Gastroesophageal sphincter (tissue), 3 donors: ENCODE data around the gene SPATA31E1.

Source experiments
- EP300 ChIP-seq: sonication (generic); formaldehyde crosslinking; IDR thresholded peaks from one replicate; pipeline ENCODE4 v1.6.1; 2017; ENCODE audit warnings: antibody characterized with exemption, mild to moderate bottlenecking
- TF ChIP-seq, protein P1 (sequence below), 4 experiments: fragments of 200-600 bp in 2 of 4; fragments of 450-650 bp in 2 of 4; sonication (generic) in 1 of 4; IDR thresholded peaks; one replicate each; pipeline ENCODE4 v1.5.1; 2017 to 2019; ENCODE audit warnings: antibody characterized with exemption in 4 of 4, mild to moderate bottlenecking in 2 of 4, moderate library complexity in 2 of 4

- TF ChIP-seq, protein P1, sequence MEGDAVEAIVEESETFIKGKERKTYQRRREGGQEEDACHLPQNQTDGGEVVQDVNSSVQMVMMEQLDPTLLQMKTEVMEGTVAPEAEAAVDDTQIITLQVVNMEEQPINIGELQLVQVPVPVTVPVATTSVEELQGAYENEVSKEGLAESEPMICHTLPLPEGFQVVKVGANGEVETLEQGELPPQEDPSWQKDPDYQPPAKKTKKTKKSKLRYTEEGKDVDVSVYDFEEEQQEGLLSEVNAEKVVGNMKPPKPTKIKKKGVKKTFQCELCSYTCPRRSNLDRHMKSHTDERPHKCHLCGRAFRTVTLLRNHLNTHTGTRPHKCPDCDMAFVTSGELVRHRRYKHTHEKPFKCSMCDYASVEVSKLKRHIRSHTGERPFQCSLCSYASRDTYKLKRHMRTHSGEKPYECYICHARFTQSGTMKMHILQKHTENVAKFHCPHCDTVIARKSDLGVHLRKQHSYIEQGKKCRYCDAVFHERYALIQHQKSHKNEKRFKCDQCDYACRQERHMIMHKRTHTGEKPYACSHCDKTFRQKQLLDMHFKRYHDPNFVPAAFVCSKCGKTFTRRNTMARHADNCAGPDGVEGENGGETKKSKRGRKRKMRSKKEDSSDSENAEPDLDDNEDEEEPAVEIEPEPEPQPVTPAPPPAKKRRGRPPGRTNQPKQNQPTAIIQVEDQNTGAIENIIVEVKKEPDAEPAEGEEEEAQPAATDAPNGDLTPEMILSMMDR (IDR thresholded peaks at IDR 0.05), result no peak
- no peak for TF ChIP-seq EP300
Measured at GRCh38 chr9:87844506-87844905, 38.2 kb upstream of the SPATA31E1 start.
